Mucosa of gallbladder (tissue), 1 donor: ENCODE data around the gene SSTR4. TPM values are rescaled to one million over a fixed set of nuclear protein-coding genes. Genes with fewer than 3 reads are reported as not detected.

Experiments
- DNase-seq: peaks from one replicate; pipeline ENCODE4 v3.0.0-alpha.2; 2020; ENCODE audit warnings: low spot score
- total RNA-seq: library from RNA; stranded (reverse); gene quantifications from one replicate; pipeline ENCODE4 v1.2.1, GENCODE V29; 2021
- donor health status: DM: no; HTN: no; CAD: no.

The SSTR4 gene
- total RNA-seq, 1 donor from 2014 or later = not detected

DNA sequence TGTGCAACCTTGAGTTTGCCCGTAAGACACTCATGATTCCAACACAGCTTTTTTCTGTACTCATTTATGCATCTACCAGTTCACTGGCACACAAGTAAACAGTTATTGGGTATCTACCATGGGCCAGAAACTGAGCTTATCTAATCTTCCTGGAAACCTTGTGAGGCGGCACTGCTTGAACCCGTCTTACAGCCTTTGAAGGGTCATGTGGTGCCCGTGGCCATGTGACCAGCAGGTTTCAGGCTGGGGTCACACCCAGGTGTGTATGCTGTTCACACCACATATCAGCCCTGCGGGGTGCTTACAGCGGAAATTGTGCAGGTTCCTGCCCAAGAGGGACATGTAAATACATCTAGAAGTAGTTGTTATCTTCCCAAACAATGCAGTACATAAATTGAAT lies 8.3 kb downstream of the SSTR4 start:
- peak; percentile 40 for DNase-seq

GRCh38 chr20:23046431-23046830 lies 11.3 kb downstream of the SSTR4 start:
- no peak for DNase-seq

DNA sequence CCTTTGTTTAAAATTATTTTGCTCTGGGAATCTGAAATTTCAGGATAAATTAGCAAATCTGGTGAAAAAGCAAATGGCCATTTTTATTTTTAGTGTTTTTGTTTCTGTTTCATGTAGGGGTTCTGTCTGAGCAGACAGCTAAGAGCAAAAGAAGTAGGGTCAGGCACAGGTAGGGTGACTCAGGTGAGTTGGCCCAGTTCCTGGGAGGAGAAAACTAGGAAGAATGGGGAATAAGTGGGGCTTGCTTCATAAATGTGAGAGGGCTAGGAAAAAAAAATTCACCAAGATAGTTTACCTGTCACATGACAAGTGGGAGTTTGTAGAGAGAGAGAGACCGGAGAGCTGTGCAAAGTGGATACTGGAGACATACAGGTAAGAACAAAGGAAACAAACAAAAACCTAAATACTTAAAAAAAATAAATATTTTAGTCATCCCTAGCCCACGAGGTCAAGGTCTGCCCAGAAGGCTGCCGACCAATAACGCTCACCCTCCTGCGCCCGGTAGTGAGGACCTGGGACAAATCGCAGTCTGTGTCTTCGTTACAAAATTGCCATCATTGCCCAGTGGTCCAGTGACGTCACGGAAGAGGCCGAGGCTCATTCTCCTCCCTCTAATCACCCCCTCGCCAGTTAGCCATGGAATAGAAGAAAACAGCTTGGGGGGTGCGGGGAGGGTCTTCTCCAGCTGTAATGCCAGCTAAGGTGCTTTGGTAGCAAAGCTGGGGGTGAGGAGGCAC lies 12.1 kb downstream of the SSTR4 start:
- no peak for DNase-seq

DNA sequence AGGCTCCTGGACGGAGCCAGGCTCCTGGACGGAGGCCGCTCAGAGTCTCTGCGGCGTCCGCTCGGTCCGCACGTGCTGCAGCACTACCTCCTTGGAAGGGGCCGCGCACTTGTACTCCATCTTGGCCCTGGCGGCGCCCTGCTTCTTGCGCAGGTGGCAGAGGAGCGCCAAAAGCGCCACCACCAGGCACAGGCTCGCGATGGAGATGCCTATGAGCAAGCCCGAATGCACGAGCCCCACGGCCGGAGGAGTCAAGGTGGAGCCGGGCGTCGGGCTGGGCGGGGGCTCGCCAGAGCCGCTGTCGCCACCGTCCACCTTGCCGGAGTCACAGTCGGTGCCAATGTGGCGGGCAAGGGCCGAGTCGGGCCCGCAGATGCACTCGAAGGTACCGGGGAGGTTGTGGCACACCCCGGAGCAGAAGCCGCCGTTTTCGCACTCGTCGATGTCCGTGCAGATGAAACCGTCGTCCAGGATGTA lies 12.7 kb downstream of the SSTR4 start:
- DNase-seq = peak; percentile 23

DNA sequence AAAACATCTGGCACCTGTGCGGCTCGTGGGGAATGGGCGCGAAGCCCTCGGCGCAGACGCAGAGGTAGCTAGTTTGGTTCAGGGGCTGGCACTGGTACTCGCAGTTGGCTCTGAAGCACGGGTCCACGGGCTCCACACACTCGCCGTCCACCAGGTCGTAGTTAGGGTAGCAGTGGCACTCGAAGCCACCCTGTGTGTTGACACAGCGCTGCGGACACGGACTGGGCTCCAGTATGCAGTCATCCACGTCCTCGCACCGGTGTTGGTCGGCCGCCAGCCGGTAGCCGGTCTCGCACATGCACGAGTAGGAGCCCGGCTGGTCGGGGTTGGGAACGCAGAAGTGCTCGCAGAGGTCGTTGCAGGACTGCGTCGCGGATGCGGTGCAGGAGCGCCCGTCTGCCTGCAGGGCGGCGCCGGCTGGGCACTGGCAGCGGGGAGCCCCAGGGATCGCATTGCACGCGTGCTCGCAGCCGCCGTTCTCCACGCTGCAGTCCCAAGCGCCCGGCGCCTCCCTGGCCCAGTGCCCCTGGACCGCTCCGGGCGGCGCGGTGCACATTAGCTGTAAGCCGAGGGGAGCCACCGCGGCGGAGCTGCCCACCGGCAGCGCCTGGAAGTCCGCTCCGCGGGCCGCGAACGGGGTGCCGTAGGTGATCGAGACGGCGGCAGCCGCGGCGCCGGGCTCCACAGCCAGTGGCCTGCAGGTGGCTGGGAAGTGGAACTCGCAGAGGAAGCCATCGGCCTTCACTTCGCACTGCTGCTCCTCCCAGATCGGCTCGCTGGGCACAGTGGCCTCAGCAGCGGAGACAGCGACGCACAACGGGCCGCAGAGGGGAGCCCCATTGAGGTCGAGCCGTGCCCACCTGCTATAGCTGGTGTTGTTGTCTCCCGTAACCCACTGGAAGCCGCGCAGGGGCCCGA lies 13.4 kb downstream of the SSTR4 start:
- peak; percentile 51 for DNase-seq

- peak; percentile 53 for DNase-seq
These were observed 14.3 kb downstream of the SSTR4 start, which contains the start of gene THBD for GRCh38 chr20:23049201-23050075. THBD (minus strand) TSS chr20:23049672; CDS start chr20:23049504, 168 bp downstream.

DNA sequence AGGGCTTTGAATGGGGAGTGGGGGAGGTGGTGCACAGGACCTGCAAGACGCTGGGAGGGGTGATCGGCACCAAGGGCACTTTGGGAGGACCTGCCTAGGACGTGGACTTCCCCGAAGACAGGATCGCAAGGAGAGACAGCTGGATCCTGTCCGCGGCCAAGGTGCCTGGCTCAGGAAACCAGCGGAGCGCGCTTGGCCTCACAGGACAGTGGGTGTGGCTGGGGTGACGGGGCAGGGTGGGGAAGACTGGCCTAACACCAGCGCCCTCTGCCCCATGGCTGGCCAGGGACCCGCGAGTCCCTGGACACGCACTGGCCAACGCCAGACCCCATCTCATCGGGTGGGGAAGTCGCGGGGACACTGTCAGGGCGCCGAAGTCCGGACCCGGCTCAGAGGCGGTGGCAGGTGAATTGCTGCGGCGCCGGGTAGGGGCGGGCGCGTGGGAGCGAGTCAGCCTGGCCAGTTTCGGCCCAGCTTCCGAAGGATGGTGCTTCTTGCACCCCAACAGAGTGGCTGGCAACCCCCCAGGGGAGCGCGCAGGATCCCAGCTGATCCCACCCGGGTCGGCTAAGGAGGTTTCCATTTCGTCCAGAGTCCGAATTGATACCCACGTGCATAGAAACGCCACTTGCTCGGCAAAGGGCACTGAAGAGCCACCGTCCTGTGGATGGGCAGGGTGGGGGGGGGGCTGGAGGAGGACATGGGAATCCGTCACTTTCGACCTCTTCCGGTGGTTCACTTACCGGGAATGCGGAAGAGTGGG lies 15.1 kb downstream of the SSTR4 start:
- DNase-seq = no peak

GRCh38 chr20:23050847-23051627 lies 15.9 kb downstream of the SSTR4 start:
- peak; percentile 70 for DNase-seq

GRCh38 chr20:23052904-23053303 lies 17.8 kb downstream of the SSTR4 start:
- no peak for DNase-seq

- no peak for DNase-seq
These were observed 23.1 kb downstream of the SSTR4 start for GRCh38 chr20:23058240-23058639.

- no peak for DNase-seq
These were observed 23.9 kb downstream of the SSTR4 start for GRCh38 chr20:23059001-23059400.

DNA sequence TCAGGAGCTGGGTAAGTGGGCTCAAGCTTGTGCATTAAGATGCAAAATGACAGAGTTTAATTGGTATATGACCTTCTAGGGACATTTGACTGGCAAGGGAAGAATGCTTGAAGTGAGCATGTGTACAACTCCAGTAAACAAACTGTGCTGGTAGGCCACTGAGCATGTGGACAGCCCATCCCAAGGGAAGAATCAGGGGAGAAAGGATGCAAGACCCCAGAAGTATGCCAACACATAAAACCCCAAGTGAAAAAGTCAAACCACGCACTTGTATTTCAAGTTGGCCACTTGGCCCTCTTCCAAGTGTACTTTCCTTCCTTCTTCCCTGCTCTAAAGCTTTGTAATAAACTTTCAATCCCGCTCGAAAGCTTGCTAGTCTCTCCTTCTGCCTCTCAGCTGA lies 24.7 kb downstream of the SSTR4 start:
- no peak for DNase-seq

GRCh38 chr20:23060629-23061028 lies 25.5 kb downstream of the SSTR4 start:
- no peak for DNase-seq

DNA sequence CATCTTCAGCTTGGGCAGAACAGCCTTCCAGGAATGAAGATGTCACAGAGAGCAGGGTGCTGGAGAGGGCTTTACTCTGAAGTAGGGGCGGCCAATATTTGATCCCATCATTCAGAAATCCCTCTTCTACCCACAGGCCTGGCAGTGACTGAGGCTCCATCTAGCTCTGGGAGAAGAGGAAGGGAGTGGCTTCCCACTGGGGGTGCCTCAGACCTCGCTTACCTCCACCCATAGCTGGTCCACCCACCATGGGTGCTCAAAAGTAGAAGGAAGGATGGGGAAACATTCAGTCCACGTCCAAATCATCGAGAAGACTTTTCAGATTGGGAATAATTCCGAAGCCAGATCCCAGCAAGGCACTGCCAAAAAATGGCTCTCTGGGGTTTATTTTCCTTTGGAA lies 26.1 kb downstream of the SSTR4 start:
- no peak for DNase-seq

GRCh38 chr20:23061734-23062561 lies 26.8 kb downstream of the SSTR4 start:
- DNase-seq = peak; percentile 68

GRCh38 chr20:23062632-23063031 lies 27.5 kb downstream of the SSTR4 start:
- no peak for DNase-seq

- DNase-seq = no peak
These were observed 28.1 kb downstream of the SSTR4 start for GRCh38 chr20:23063168-23063567.

GRCh38 chr20:23063581-23063980 lies 28.5 kb downstream of the SSTR4 start:
- DNase-seq = no peak
